ENCODE measurements around the gene TBXAS1.

TBXAS1 gene

GRCh38 chr7:139860090-139860775 is 31.2 kb downstream of the TBXAS1 start:
- Histone ChIP-seq H3F3A (ENCODE audit: insufficient read depth) (no peaks in the 10 kb centered on the region), H3K79me2 (ENCODE audit: insufficient read depth, low read length) (no peaks in the 10 kb centered on the region), H3K36me3 (ENCODE audit: low read length) (no peaks in the 10 kb centered on the region), H3K4me3 (ENCODE audit: insufficient read depth, low read length, poor library complexity, severe bottlenecking) (no peak overlapping the region), H3K9me3 (ENCODE audit: insufficient read depth, low read length) (no peaks in the 10 kb centered on the region), H4K20me1 (ENCODE audit: low read depth, low read length) (no peaks in the 10 kb centered on the region), H3K9me2 (replicated peaks; ENCODE audit: insufficient read depth, low read length) (no peaks in the 10 kb centered on the region), H3K27me3 (ENCODE audit: low read length) (no peaks in the 10 kb centered on the region), H3K4me2 (ENCODE audit: low read depth, low read length, poor library complexity, severe bottlenecking) (no peak overlapping the region), H2AFZ (ENCODE audit: low read depth, low read length, severe bottlenecking) (no peak overlapping the region), H3K9ac (ENCODE audit: low read length) (no peak overlapping the region), H3K27ac (ENCODE audit: low read depth, low read length) (no peak overlapping the region)
- TF ChIP-seq CTCF (IDR thresholded peaks at IDR 0.05; ENCODE audit: insufficient read depth, low read length, poor library complexity, severe bottlenecking): no peak
- TF ChIP-seq EZH2phosphoT487 (conservative IDR thresholded peaks at IDR 0.05; ENCODE audit: low read length): no peak

DNA sequence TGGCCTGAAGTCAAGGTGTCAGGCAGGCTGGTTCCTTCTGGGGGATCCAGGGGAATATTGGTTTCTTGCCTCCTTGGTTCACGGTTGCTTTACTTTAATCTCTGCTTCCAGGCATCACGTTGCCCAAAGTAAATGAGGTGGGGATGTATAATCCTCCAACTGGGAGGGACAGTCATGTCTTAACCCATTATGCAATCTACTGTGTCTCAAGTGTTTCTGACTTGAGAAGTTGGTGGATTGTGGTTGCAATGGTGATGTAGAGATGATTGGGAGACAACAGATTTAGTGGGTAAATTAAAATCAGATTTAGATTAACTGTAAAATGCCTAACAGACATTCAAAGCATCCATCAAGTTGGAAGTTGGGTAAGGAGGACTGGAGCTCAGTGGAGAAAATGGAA is 32.7 kb downstream of the TBXAS1 start:
- Histone ChIP-seq H4K20me1 (ENCODE audit: low read depth, low read length) (no peaks in the 10 kb centered on the region), H3K9me3 (ENCODE audit: insufficient read depth, low read length) (no peaks in the 10 kb centered on the region), H3K27ac (ENCODE audit: low read depth, low read length) (no peak overlapping the region), H3F3A (ENCODE audit: insufficient read depth) (no peaks in the 10 kb centered on the region), H3K9ac (ENCODE audit: low read length) (no peak overlapping the region), H3K4me2 (ENCODE audit: low read depth, low read length, poor library complexity, severe bottlenecking) (no peak overlapping the region), H3K9me2 (replicated peaks; ENCODE audit: insufficient read depth, low read length) (no peaks in the 10 kb centered on the region), H3K79me2 (ENCODE audit: insufficient read depth, low read length) (no peaks in the 10 kb centered on the region), H3K4me3 (ENCODE audit: insufficient read depth, low read length, poor library complexity, severe bottlenecking) (no peak overlapping the region), H2AFZ (ENCODE audit: low read depth, low read length, severe bottlenecking) (no peak overlapping the region), H3K27me3 (ENCODE audit: low read length) (no peaks in the 10 kb centered on the region), H3K36me3 (ENCODE audit: low read length) (no peaks in the 10 kb centered on the region)
- TF ChIP-seq CTCF (IDR thresholded peaks at IDR 0.05; ENCODE audit: insufficient read depth, low read length, poor library complexity, severe bottlenecking): no peak
- TF ChIP-seq EZH2phosphoT487 (conservative IDR thresholded peaks at IDR 0.05; ENCODE audit: low read length): no peak

- no peaks in the 10 kb centered on the region for H3K36me3 ChIP-seq (ENCODE audit: low read length)
- H4K20me1 ChIP-seq (ENCODE audit: low read depth, low read length): no peaks in the 10 kb centered on the region
- no peaks in the 10 kb centered on the region for H3K9me3 ChIP-seq (ENCODE audit: insufficient read depth, low read length)
- no peak overlapping the region for H3K9ac ChIP-seq (ENCODE audit: low read length)
- H3K27ac ChIP-seq (ENCODE audit: low read depth, low read length): no peak overlapping the region
- no peak overlapping the region for H3K4me2 ChIP-seq (ENCODE audit: low read depth, low read length, poor library complexity, severe bottlenecking)
- H3K79me2 ChIP-seq (ENCODE audit: insufficient read depth, low read length): no peaks in the 10 kb centered on the region
- H3K4me3 ChIP-seq (ENCODE audit: insufficient read depth, low read length, poor library complexity, severe bottlenecking): no peak overlapping the region
- no peaks in the 10 kb centered on the region for H3K27me3 ChIP-seq (ENCODE audit: low read length)
- no peaks in the 10 kb centered on the region for H3K9me2 ChIP-seq (replicated peaks; ENCODE audit: insufficient read depth, low read length)
- H3F3A ChIP-seq (ENCODE audit: insufficient read depth): no peaks in the 10 kb centered on the region
- TF ChIP-seq CTCF (IDR thresholded peaks at IDR 0.05; ENCODE audit: insufficient read depth, low read length, poor library complexity, severe bottlenecking): no peak
- TF ChIP-seq EZH2phosphoT487 (conservative IDR thresholded peaks at IDR 0.05; ENCODE audit: low read length): no peak
- H2AFZ ChIP-seq (ENCODE audit: low read depth, low read length, severe bottlenecking): no peak overlapping the region
These were observed 37.2 kb downstream of the TBXAS1 start for GRCh38 chr7:139866047-139866837.
